GM18867 (cell line): ENCODE measurements around the gene GNAS.
"Not testable (repeated sequence)": the region's sequence is repeated elsewhere in the genome, so short reads cannot be mapped to it uniquely, and the experiment has no call there.

Experiments
- ATAC-seq: cut with Tn5 transposase; IDR thresholded peaks from one replicate; pipeline ENCODE4 v1.9.1; 2021; ENCODE audit warnings: mild to moderate bottlenecking, moderate library complexity; ENCODE audit not compliant: unreplicated experiment

The GNAS gene

DNA sequence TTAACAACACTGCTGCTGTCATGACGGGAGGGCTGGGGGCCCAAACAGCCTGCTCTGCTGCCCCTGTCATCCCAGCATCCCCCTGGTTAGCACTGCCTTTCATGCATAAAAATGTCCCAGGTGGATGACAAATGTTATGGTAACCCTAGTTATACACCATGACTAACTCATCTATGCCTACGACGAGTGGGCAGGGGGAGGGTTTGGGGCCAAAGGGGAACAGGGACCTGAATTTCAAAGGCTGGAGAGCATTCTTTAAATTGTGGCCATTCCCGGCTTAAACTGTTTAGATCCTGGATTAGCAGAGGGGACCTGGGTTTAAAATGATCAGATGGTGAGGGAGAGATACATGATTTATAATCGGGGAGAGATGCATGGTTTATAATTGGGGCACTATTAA, 26.2 kb upstream of the GNAS start:
- no peak for ATAC-seq

DNA sequence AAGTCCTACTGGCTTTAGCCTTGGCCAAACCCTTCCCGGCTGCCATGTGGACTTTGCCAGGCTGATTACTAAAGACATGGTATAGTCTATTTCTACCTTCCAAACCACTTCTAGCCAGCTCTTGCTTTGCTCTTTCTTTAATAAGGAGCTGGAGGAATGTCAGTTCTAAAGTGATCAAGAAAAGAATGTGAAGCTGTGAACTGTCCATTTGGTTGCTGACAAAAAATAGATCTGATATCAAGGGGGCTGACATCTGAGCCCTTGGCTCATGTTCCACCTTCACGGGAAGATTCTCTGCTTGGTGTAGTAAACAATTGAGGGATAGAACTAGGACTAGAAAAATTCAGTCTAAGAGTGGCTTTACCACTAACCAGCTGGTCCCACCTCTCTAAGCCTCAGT, 24.4 kb upstream of the GNAS start:
- no peak for ATAC-seq

DNA sequence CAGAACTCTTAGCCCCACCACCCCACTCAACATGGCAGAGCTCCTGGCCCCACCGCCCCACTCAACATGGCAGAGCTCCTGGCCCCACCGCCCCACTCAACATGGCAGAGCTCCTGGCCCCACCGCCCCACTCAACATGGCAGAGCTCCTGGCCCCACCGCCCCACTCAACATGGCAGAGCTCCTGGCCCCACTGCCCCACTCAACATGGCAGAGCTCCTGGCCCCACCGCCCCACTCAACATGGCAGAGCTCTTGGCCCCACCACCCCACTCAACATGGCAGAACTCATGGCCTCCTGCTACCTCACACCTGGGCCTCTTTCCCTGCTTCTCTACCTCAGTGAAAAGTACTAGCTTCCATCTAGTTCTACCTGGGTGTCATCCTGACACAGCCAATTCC, 23.7 kb upstream of the GNAS start:
- ATAC-seq: not testable (repeated sequence)

DNA sequence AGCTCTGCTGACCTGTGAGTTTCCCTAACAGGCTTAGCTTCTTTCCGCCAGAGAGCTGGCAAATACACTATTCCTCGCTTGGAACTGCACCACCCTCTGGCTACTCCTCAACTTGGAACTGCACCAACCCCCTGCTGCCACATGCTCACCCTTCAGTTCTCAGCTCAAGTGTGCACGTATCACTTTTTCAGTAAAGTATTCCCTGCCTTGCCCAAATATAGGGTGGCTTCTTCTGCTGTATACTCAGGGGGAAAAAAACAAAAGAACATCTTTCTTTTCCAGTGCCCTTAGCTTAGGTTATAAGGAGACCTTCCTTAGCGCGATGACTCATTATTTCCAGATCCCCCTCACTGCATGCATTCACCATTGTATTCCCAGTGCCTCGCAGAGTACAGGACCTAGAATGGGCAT, 23.0 kb upstream of the GNAS start:
- no peak for ATAC-seq

DNA sequence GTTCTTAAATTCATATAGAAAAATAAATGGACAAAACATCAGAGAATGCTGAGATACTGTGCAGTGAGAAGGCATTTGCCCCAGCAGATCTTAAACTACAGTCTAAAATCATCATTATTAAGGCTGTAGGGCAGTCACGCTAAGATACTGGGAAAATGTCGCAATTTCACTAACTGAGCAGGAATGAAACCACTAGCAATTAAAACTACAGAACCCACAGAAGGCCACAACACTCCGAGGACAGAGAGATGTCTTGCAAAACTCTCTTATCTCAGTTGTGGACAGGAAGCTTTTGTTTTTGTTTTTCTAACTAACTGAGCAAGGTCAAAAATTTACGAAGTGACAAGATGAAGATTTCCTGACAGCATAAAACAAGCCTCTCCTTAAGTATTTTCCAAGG, 20.1 kb upstream of the GNAS start:
- ATAC-seq: no peak

DNA sequence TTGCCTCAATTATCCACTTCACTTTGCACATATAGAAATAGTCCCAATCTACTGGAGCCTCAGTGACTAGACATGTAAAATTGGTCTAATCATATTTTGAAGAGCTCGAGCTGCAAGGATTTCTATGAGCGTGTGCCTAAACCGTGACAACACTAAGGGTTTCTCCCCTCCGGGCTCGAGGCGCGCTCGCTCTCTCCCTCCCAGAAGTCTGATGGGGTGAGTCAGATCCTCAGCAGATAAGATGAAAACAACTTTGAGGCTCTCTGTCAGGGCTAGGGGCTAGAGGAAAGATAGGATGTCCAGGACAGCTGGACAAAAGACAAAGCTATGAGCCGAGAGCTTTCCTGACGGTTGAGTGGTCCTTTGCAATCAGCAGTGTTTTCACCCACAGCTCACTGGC, 18.6 kb upstream of the GNAS start:
- ATAC-seq: no peak

DNA sequence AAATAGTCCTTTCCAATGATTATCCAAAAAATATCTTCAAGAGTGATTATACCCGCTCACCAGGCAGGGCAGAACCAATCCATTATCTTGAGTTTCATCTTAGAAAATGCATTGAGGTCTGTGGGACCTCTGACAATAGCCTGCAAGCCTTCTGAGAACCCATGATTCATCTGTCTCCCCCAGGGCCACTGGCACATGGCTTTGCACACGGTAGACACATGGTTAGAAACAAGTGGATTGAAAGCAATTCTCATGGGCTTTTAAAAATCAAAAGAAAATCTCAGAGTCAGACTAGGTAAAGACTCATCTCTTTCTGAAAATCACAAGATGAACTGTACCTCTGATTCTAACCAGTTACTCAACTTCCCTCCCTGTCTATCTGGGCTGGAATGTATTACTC, 17.3 kb upstream of the GNAS start:
- ATAC-seq: no peak

DNA sequence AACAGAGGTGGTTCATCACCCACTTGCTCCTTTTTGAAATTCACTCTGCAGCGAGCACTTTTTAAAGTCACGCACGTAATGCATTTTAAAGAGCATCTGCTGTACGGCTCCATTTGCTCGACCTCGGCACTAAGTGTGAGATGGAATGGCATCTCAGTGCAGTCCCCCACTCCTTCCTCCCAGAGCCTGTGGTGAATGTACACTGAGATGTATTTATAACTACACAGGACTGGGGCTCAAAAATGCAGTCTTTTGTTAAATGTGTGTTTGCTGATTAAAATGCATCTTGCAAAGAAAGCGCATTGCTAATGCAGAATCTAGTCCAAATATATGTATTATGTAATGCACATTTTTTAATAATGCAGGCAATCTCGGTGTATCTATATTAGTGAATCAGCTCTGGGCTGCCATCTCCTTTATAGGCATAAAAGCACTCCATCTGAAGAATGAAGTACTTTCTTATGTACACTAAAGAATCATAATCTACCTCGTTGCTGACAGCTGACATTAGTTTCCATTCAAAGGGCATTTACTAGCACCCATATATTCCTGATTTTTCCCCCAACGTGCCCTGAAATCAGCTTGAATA, 15.8 kb upstream of the GNAS start:
- no peak for ATAC-seq

DNA sequence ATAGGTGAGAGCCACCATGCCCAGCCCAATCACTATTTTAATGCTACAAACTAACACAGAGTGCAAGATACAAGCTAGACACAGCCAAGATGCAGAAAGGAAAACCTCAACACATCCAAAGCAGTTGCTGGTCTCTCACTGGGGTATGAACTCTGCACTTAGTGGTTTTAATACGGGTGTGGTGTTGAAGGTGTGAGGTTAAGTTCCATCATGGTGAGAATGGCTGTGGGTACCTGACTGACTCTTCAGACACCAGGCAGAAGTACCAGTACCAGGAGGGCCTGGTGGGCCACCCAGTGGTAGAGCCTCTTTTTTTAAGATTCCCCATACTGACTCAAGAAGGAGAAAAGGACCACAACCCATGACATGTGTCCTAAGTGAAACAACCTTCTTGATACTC, 14.8 kb upstream of the GNAS start:
- no peak for ATAC-seq

DNA sequence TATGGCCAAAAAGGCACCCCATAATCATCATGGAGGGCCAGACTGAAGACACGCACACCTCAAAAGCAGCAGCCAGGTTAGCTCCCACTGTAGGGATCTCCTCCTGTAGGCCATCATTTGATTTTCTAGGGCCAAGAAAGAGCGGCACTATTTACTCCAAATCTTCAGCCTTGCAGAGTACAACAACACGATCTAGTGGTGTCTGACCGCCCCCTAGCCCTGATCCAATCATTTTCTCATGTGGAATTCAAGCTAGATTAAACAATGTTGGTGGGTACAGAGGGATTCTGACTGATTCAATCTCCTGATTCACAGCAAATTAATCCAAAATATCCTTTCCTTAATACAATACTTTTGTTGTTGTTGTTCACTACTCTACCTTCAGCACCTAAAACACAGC, 14.3 kb upstream of the GNAS start:
- ATAC-seq: no peak

DNA sequence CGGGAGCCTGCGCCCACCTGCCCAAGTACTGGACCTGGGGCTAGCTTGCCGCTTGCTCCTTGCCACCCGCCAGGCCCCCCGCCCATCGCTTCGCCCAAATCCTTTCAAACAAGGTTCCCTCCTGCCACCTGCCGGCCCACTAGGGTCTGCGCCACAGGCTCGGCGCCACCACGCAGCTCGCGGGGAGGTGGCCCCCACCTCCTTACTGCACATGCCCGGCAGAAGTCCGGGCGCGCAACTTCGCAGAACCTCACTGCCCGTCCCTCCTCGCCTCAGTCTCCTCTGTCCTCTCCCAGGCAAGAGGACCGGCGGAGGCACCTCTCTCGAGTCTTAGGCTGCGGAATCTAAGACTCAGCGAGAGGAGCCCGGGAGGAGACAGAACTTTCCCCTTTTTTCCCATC, 13.0 kb upstream of the GNAS start:
- ATAC-seq: no peak

DNA sequence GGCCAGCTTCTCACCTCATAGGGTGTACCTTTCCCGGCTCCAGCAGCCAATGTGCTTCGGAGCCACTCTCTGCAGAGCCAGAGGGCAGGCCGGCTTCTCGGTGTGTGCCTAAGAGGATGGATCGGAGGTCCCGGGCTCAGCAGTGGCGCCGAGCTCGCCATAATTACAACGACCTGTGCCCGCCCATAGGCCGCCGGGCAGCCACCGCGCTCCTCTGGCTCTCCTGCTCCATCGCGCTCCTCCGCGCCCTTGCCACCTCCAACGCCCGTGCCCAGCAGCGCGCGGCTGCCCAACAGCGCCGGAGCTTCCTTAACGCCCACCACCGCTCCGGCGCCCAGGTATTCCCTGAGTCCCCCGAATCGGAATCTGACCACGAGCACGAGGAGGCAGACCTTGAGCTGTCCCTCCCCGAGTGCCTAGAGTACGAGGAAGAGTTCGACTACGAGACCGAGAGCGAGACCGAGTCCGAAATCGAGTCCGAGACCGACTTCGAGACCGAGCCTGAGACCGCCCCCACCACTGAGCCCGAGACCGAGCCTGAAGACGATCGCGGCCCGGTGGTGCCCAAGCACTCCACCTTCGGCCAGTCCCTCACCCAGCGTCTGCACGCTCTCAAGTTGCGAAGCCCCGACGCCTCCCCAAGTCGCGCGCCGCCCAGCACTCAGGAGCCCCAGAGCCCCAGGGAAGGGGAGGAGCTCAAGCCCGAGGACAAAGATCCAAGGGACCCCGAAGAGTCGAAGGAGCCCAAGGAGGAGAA, 12.3 kb upstream of the GNAS start:
- ATAC-seq: no peak

DNA sequence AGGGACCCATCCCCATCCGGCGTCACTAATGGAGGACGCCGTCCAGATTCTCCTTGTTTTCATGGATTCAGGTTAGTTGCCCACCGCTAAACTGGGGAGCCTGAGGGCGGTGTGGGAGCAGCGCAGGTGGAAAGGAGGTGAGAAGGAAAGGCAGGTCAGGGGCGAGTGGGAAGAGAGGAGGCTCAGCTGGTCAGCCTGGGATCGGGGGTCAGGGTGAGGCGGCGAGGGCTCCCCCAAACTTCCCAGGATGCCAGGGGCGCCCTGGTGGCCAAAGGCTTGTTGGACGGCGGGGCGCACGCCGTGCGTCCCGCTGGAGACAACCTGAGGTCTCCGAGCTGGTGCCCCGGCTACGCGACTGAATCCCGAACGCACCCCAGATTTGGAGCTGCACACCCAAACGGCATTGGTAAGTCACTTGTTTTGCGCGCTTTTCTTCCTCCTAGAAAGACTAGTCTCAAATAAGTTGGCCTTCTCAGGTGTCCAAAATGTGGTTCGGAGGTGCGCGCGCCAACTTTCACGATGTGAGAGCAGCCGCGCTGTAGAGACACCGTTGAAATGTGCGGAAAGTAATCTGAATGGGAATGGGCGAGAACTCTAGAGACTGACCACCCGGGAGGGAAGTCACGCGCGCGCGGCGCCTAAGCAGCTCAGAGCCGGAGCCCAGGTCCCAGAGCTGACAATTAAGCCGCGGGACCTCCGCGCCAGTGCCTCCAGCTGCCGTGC, 11.5 kb upstream of the GNAS start:
- no peak for ATAC-seq

DNA sequence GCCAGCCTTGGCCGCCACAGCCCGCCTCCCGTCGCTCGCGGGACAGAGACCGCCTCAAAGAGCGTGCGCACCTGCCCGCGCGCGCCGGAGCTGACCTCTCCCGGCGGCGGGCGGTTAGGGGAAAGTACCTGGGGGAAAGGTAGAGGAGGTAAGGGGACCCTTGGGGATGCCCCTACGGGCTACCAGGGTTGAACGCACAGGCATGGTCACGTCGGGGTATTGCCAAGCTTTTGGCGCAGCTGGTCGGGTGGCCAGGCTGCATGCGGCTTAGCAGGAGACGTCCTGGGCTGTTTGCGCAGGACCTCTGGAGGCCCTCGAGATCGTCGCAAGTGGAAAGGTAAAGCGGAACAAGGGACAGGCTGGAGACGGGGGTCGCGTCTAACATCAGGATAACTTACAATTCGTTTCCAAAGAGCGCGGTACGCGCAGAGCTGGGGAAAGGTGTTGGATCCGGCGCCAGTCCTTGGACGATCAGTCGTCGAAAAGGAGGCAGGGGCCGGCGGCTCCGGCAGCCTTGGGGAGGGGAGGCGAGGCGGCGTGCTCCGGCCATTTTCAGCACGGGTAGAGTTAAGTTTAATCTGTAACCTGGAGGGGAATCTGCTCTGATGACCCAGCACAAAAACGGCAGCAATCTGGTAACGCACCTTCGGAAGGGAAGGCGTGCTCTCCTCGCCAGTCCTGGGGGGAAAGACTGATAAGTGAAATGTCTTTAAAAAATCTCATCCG, 10.8 kb upstream of the GNAS start:
- no peak for ATAC-seq

DNA sequence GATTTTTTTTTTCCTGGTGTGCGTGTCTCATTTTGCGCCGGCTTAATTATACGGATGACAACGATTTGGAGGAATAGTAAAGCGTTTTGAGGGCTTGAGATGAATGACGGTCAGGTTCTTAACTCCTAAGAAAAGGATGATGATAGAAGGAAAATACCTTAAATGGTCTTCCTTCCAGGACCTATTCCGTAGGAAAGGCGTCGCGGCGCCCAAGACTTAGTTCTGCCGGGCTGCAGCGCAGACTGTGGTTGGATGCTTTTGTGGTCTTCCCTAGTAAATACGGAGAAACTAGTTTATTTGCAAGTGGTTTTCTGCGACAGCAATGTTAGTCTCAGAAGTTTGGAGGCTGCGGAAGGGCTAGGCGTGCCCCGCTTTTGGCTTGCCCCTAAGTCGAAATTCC, 10.2 kb upstream of the GNAS start:
- ATAC-seq: no peak

DNA sequence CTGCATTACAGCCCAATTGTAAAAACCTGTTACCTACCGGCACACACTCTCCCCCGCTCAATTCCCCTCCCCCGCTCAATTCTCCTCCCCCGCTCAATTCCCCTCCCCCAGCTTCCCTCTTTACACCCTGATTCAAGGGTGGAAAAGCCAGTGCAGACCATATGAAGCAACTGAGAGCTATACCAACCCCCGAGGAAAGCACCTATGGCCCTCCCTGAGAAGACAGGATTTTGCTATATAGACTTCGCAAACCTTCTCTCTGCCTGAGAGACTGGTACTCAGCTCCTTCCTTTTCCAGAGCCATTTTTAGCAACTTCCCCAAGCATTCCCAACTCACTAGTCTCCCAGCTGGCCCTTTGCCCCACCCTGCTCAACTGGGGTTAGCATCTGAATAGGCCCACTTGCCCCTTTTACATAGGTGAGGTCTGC, 9.4 kb upstream of the GNAS start:
- no peak for ATAC-seq

DNA sequence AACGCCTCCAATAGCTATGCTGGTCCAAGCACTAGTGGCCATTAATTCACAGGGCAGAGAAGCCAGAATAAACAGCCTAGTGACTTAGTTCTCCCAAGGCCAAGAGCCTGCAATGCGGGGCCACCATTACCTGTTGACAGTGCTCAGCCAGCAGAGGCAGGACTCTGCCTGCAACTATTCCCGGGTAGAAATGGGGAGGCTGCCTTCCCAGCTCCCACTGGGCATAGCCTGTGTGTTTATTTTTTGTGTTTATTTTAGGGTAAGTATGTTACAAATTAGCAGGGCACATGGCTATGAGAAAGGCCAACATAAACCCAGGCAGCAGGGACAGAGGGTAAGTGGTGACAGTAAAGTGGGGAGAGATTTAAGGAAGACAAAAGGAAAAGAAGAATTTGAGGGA, 6.8 kb upstream of the GNAS start:
- ATAC-seq: no peak

DNA sequence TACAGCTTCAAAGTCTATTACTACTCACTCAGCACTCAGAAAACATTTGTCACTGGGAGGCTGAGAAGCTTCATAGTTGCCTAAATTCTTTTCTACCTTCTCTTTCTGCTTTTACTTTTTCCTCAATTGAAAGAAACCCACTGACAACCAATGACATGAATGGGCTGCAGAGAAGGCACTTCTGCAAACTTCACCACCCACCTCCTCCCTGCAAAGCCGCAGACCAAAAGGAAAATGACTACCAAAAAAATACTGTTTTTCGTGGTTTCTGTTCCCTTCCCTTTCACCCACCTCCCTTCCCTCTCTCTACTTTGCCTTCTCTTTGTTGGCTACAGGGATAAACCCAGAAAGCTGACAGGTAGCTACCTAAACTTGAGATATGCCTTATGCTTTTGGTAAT, 5.1 kb upstream of the GNAS start:
- ATAC-seq: no peak

DNA sequence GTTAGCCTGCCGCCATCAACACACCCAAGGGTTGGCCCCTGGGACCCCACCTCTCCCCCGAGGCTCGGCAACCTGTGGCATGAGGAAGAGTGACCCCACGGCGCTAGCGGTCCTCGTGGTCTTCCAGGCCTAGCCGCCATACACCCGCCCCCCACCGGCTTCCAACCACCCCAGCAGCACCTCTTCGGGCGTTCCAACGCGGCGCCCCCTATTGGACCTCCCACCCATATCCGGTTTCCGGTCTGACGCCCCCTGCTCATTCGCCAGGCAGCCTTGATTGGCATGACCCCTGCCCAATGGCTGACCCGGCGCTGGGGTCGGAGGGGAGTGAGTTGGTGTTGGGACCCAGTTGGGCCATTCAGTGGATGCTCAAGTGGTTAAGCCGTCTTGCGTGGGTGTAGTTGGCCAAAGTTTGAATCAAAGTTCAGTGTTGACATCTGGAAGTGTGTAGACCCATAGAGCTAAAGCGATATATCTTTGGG, 1.8 kb upstream of the GNAS start, which contains the start of gene GNAS-AS1:
Gene GNAS-AS1 (minus strand): TSS at position 210 of the 482 bp plus-strand sequence.
- peak; percentile 82 for ATAC-seq

DNA sequence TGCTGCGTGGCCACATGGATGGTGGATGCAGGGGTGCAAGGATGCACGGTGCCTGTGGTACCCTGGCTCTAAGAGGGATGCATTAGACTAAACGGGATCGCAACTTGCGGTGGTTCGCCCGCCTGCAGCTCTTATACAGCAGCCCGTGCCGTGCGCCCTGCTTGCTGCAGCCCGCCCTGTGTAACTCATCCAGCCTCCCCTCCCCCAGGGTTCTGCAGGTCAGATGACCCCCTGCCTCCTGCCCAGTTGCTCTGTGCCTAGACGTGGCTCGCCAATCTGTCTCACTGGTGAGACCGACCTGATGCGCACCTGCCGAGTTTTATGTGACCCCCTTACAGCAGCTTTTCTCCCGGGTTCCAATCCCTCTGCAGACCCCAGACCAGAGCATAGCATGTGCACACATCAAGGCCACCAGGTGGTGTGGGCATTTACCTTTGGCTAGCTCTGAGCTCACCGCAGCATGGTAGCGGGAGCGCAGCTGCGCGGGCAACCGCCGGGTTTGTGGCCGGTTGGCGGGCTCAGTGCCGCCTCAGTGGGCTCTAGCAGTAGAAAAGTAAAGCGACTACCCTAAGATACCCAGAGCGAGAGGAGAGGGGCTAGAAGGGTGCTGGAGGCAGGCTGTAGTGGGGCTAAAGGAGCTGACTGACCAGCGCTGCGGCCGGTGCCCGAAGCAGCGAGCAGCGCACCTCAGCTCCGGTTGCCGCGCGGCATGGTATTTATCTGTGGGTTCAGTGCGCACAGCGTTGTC, 1.1 kb upstream of the GNAS start:
- no peak for ATAC-seq
